HepG2 (cell line): ENCODE results near the gene LGR6. TPM values are rescaled to one million over a fixed set of nuclear protein-coding genes. Genes with fewer than 3 reads are reported as not detected.

Experiments used
- AHR ChIP-seq: IDR thresholded peaks from 2 replicates; pipeline ENCODE4 v1.6.1; 2018; ENCODE audit warnings: missing genetic modification reagents, missing compliant biosample characterization
- CBFB ChIP-seq: sonication (generic); formaldehyde crosslinking; IDR thresholded peaks from 2 replicates; pipeline ENCODE4 v1.4.0; 2020; ENCODE audit warnings: missing genetic modification reagents
- CHD4 ChIP-seq: fragments of 200-600 bp; sonication (generic); IDR thresholded peaks from 2 replicates; pipeline ENCODE4 v1.7.0; 2017; ENCODE audit warnings: mild to moderate bottlenecking, low read length, borderline replicate concordance
- CTCF ChIP-seq: sonication (generic); formaldehyde crosslinking; IDR thresholded peaks from 2 replicates; pipeline ENCODE4 v1.5.0; 2020; ENCODE audit warnings: mild to moderate bottlenecking, missing genetic modification reagents, moderate library complexity
- GPN1 ChIP-seq: sonication (generic); formaldehyde crosslinking; IDR thresholded peaks from 2 replicates; pipeline ENCODE4 v1.5.1; 2020; ENCODE audit warnings: missing genetic modification reagents, borderline replicate concordance
- HNRNPUL1 ChIP-seq: fragments of 200-400 bp; formaldehyde crosslinking; IDR thresholded peaks from 2 replicates; pipeline ENCODE4 v1.6.1; 2017; ENCODE audit warnings: low read depth, mild to moderate bottlenecking, low read length, moderate library complexity
- JDP2 ChIP-seq: sonication (generic); formaldehyde crosslinking; IDR thresholded peaks from 2 replicates; pipeline ENCODE4 v1.8.1; 2022; ENCODE audit warnings: missing genetic modification reagents, borderline replicate concordance
- JUNB ChIP-seq: sonication (generic); formaldehyde crosslinking; IDR thresholded peaks from 2 replicates; pipeline ENCODE4 v1.8.0; 2022; ENCODE audit warnings: missing genetic modification reagents, mild to moderate bottlenecking, borderline replicate concordance
- KAT2B ChIP-seq: fragments of 150-350 bp; IDR thresholded peaks from 2 replicates; pipeline ENCODE4 v1.6.1; 2014; ENCODE audit warnings: low read depth, low read length, borderline replicate concordance
- MIER3 ChIP-seq: IDR thresholded peaks from 2 replicates; pipeline ENCODE4 v1.6.1; 2016; ENCODE audit warnings: missing compliant biosample characterization, borderline replicate concordance
- MYC ChIP-seq: sonication (generic); formaldehyde crosslinking; IDR thresholded peaks from 2 replicates; pipeline ENCODE4 v1.9.0; 2021; ENCODE audit warnings: missing genetic modification reagents, borderline replicate concordance
- SALL1 ChIP-seq: sonication (generic); formaldehyde crosslinking; IDR thresholded peaks from 2 replicates; pipeline ENCODE4 v1.8.0; 2022; ENCODE audit warnings: mild to moderate bottlenecking, missing genetic modification reagents
- SP1 ChIP-seq, 2 experiments: fragments of 450-650 bp in 1 of 2; sonication (generic) in 1 of 2; formaldehyde crosslinking in 1 of 2; IDR thresholded peaks; 2 replicates each; pipeline versions ENCODE4 v1.4.0 to v1.6.1; 2016 to 2020; ENCODE audit warnings: missing genetic modification reagents in 1 of 2
- TEAD3 ChIP-seq: optimal IDR thresholded peaks from 2 replicates; pipeline ENCODE3; 2016; ENCODE audit warnings: borderline replicate concordance
- THAP9 ChIP-seq: sonication (generic); formaldehyde crosslinking; IDR thresholded peaks from 2 replicates; pipeline ENCODE4; 2020; ENCODE audit warnings: missing genetic modification reagents, mild to moderate bottlenecking, borderline replicate concordance
- ZNF326 ChIP-seq: sonication (generic); formaldehyde crosslinking; IDR thresholded peaks from 2 replicates; pipeline ENCODE4 v1.4.0; 2020; ENCODE audit warnings: missing genetic modification reagents, borderline replicate concordance
- ZNF460 ChIP-seq: sonication (generic); formaldehyde crosslinking; IDR thresholded peaks from 2 replicates; pipeline ENCODE4 v1.5.1; 2020; ENCODE audit warnings: missing genetic modification reagents, mild to moderate bottlenecking, borderline replicate concordance
- ZXDC ChIP-seq: sonication (generic); formaldehyde crosslinking; IDR thresholded peaks from 2 replicates; pipeline ENCODE4 v1.5.0; 2020; ENCODE audit warnings: mild to moderate bottlenecking, missing genetic modification reagents
- polyA plus RNA-seq, 8 experiments: library from polyadenylated mRNA; depleted of rRNA in 3 of 8; stranded (reverse) in 7 of 8; unstranded in 1 of 8; fragments of >200 nt; fragmentation: Illumina TruSeq in 4 of 8; extraction: Trizol in 4 of 8; gene quantifications; 2 replicates each; pipeline versions ENCODE4 v1.2.1 to v1.2.3, GENCODE V29; 2011 to 2016; ENCODE audit warnings: low read depth in 4 of 8, missing spikeins in 1 of 8, mixed read lengths in 1 of 8; ENCODE audit not compliant: insufficient read depth in 1 of 8
- total RNA-seq, 5 experiments: library from RNA; depleted of rRNA; stranded (reverse); fragments of >200 nt; fragmentation: Illumina TruSeq; extraction: Trizol; gene quantifications; 2 replicates each; pipeline ENCODE4 v1.2.3, GENCODE V29; 2016; ENCODE audit warnings: low read depth in 1 of 5

The LGR6 gene
- total and polyA plus RNA-seq, 2 of the 13 experiments (the other 11 are each of a cell fraction or from before 2014, with no cell fraction given), result 0.07 TPM; not detected in 1

GRCh38 chr1:202189918-202190715, 3.5 kb upstream of the LGR6 start (continued):
- TF ChIP-seq ZXDC (CRISPR knock-in tag) (0 out of 2 replicates have a peak, but pooled peaks have one; percentile 29), THAP9 (CRISPR knock-in tag) (0 out of 2 replicates have a peak, but pooled peaks have one; percentile 8), MIER3 (CRISPR knock-in tag) (no peak), GPN1 (CRISPR knock-in tag) (no peak), CTCF (CRISPR knock-in tag) (peak; percentile 52), JDP2 (CRISPR knock-in tag) (no peak), ZNF326 (CRISPR knock-in tag) (no peak), SP1 (IDR thresholded peaks at IDR 0.05) (no peak), SP1 (CRISPR knock-in tag; IDR thresholded peaks at IDR 0.05) (no peak), CBFB (CRISPR knock-in tag) (no peak), SALL1 (CRISPR knock-in tag) (peak; percentile 50), TEAD3 (CRISPR knock-in tag) (peak; percentile 76), JUNB (CRISPR knock-in tag) (no peak), AHR (no peak), ZNF460 (CRISPR knock-in tag) (no peak), MYC (CRISPR knock-in tag) (peak; percentile 68), KAT2B (no peak), HNRNPUL1 (no peak), CHD4 (0 out of 2 replicates have a peak, but pooled peaks have one; percentile 35)
